GM13977 (cell line): ENCODE data around the gene CALML4.

ENCODE experiments used
- DNase-seq: peaks from one replicate; pipeline ENCODE4 v3.0.0; 2012; ENCODE audit warnings: low spot score
- in situ Hi-C: fragments of 300-500 bp; cut with MboI; formaldehyde crosslinking; loops from one replicate; pipeline ENCODE4 v1.12.0; 2022; ENCODE audit warnings: low sequenced_read_pairs, low pct_unique_long_range_greater_than_20kb, mixed read lengths, inconsistent platforms; ENCODE audit not compliant: unreplicated experiment
- TF ChIP-seq, protein P1 (sequence below): IDR thresholded peaks from 2 replicates; pipeline ENCODE4 v1.5.1; 2012; ENCODE audit warnings: mild to moderate bottlenecking, control low read depth; ENCODE audit not compliant: insufficient read depth; ENCODE audit errors: extremely low read depth, missing control alignments

CALML4 gene

DNA sequence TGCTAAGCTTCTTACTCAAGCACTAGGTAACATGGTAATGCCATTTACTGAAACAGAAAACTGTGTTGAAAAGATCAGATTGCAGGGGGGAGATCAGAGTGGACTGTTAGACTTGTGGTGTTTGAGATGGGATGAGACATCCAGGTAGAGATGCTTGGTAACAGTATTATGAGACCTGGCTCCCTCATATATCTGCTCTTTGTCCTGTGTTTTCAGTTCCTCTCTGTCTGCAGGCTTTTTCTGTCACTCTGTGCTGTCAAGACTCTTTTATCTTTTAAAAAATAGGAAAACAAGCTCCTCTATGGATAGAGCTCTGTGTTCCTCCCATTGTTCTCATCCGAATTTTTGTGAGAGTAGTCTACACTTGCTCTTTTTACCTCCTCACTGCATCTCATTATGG is 48.1 kb downstream of the CALML4 start:
- in situ Hi-C loops = loop anchor here (10.0 kb wide), 1 partner anchor 292 kb away; no protein-coding TSS in a partner anchor
- TF ChIP-seq, protein P1, sequence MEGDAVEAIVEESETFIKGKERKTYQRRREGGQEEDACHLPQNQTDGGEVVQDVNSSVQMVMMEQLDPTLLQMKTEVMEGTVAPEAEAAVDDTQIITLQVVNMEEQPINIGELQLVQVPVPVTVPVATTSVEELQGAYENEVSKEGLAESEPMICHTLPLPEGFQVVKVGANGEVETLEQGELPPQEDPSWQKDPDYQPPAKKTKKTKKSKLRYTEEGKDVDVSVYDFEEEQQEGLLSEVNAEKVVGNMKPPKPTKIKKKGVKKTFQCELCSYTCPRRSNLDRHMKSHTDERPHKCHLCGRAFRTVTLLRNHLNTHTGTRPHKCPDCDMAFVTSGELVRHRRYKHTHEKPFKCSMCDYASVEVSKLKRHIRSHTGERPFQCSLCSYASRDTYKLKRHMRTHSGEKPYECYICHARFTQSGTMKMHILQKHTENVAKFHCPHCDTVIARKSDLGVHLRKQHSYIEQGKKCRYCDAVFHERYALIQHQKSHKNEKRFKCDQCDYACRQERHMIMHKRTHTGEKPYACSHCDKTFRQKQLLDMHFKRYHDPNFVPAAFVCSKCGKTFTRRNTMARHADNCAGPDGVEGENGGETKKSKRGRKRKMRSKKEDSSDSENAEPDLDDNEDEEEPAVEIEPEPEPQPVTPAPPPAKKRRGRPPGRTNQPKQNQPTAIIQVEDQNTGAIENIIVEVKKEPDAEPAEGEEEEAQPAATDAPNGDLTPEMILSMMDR = no peak
- no peak for DNase-seq

DNA sequence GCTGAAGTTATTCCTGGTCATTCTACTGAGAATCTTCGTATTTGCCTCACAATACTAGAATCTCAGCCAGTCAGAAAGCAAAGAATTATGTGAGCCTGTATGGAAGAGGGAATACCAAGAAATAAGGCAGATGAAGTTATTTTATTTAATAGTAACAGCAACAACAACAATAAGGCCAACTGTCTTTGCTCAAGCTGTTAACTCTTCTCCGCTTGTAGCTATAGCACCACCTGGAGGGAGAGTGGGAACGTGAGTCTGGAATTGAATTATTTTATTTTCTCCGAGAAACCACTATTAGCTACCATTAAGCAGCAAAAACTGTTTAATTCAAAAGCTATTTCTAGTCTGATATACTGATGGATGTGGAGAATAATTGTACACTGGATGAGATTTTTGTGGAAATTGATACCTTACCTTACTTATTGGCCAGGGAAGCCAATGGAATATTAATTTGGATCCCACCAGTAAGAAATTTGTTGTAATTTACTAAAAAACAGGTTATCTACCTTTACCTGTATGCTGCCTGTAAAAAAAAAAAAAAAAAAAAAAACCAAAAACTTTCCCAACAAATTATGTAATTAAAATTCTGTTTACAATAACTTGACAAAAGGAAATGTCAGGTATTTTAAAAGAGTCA is 50.1 kb downstream of the CALML4 start:
- in situ Hi-C loops = loop anchor here (10.0 kb wide), 1 partner anchor 290 kb away; no protein-coding TSS in a partner anchor
- peak; percentile 11 for DNase-seq
- TF ChIP-seq, protein P1 = peak; percentile 67

DNA sequence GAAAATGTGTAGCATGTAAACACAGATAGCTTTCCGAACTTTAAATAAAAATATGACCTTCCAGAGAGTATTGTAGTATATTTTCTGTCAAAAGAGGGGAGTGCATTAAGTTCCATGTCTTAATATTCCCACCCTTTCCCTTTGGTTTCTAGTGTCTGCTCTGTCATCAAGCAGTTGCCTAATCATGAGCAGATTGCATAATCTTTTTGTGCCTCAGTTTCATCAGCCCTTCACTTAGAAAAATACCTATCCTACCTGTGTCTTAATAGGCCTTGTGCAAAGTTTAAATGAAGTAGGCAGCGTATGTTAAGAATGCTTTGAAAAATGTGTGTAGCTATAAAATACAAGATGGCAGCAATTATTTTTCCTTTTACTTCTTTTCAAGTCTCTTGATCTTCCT is 52.8 kb downstream of the CALML4 start:
- in situ Hi-C loops = loop anchor here (10.0 kb wide), 1 partner anchor 288 kb away; no protein-coding TSS in a partner anchor

DNA sequence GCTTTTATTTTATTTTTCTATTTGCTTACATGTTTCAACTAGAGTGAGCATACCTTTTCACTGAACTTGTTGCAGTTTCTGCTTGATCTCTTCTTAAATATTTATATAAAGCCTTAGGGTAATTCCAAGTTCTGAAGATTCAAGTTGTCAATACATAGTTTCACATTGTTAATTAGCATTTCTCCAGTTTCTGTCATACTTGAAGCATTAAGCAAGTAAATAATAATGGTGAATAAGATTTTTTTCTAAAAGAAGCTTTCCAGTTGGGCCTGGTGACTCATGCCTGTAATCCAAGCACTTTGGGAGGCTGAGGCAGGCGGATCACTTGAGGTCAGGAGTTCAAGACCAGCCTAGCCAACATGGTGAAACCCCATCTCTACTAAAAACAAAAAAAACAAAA is 53.9 kb downstream of the CALML4 start:
- no peak for DNase-seq
- TF ChIP-seq, protein P1 = no peak
- in situ Hi-C loops = loop anchor here (10.0 kb wide), 1 partner anchor 286 kb away; no protein-coding TSS in a partner anchor

More for the DNA sequence above, 52.8 kb downstream of the CALML4 start:
- no peak for DNase-seq
- TF ChIP-seq, protein P1 = no peak

DNA sequence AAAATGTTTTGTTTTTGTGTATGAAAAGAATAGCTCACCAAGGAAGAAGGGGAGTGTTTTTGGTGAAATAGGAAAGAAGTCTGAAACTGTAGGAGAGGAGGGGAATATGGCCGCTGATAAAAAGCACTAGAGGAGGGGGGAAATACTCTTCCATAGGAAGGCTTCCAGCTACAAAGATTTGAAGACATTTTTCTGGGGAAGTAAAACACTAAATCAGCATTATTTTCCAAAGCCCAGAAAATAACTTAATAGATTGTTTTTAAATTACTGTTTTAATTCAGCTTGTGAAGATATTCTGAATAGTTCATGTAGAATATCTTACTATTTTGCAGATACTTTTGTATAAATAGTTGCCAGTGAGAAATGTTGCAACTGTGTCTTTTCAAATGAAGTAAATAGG is 54.9 kb downstream of the CALML4 start:
- in situ Hi-C loops = loop anchor here (10.0 kb wide), 1 partner anchor 285 kb away; no protein-coding TSS in a partner anchor
- TF ChIP-seq, protein P1 = no peak
- DNase-seq = no peak

DNA sequence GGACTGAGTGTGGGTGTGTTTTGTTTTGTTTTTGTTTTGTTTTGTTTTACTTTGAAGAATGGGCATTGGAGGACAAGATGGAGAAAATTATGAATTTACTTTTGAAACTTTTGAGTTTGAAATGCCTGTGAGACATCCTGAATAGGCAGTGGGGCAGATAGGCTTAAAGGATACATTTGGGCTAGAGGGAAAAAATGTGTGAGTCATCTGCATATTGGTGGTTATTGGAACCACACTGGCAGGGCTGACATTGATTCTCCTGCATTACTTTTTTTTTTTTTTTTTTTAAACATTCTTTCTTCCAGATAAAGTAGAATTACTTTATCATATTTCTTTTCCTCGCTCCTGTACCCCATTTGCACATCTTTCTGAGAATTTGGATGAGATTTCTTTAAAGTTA is 56.1 kb downstream of the CALML4 start:
- DNase-seq = no peak
- TF ChIP-seq, protein P1 = no peak
- in situ Hi-C loops = no loop called here

DNA sequence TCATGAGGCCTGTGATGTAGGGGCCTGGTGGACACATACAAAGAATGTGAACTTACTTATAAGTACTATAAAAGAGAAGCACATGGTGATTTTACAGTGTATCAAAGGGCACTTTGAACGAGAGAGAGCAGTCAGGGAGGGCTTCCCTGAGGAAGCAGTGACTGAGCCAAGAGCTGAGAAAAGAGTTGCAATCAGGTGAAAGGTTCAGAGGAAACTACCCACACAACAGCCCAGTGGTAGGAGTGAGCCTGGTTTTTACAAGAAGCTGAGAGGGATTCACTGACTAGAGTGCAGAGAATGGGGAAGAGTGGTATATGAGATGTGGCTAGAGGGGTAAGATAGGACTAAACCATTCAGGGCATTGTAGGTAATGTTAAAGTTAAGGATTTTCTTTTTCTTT is 57.1 kb downstream of the CALML4 start:
- in situ Hi-C loops = no loop called here
- TF ChIP-seq, protein P1 = no peak
- no peak for DNase-seq
